Peyer's patch (tissue), 4 donors: Measurements from ENCODE around the gene SUGCT. TPM values are rescaled to one million over a fixed set of nuclear protein-coding genes. Genes with fewer than 3 reads are reported as not detected.
A peak's percentile ranks its signal among the peaks of the same experiment; 100 is the strongest.

Experiments used
- DNase-seq, 3 donors: peaks; one replicate each; pipeline ENCODE4 v3.0.0-alpha.2; 2017 to 2019
- H3K27ac ChIP-seq, 4 donors: fragments of 200-600 bp; sonication (generic); one replicate each; pipeline ENCODE4 v1.5.1; 2016 to 2019
- H3K27me3 ChIP-seq, 2 donors: fragments of 200-600 bp; sonication (generic); one replicate each; pipeline ENCODE4 v1.5.1; 2019
- H3K36me3 ChIP-seq, 3 donors: fragments of 200-600 bp; sonication (generic); one replicate each; pipeline ENCODE4 v1.5.1; 2016 to 2019
- H3K4me1 ChIP-seq, 4 donors: fragments of 200-600 bp; sonication (generic); one replicate each; pipeline ENCODE4 v1.5.1; 2016 to 2019
- H3K4me3 ChIP-seq, 4 donors: fragments of 200-600 bp; sonication (generic); 1 replicate in 3 of 4; 2 replicates in 1 of 4; pipeline ENCODE4 v1.5.1; 2016 to 2019; ENCODE audit warnings: mild to moderate bottlenecking in 1 of 4
- H3K9me3 ChIP-seq, 4 donors: fragments of 200-600 bp; sonication (generic); one replicate each; pipeline ENCODE4 v1.5.1; 2016 to 2019; ENCODE audit warnings: mild to moderate bottlenecking in 1 of 4
- CTCF ChIP-seq, 6 experiments: fragments of 450-650 bp in 4 of 6; fragments of 200-600 bp in 2 of 6; sonication (generic) in 1 of 6; IDR thresholded peaks; one replicate each; pipeline ENCODE4 v1.5.1; 2017 to 2019; ENCODE audit warnings: antibody characterized with exemption in 6 of 6, mild to moderate bottlenecking in 3 of 6, moderate library complexity in 1 of 6
- POLR2A ChIP-seq, 2 donors: fragments of 450-650 bp; IDR thresholded peaks; one replicate each; pipeline ENCODE4 v1.5.1; 2017; ENCODE audit warnings: antibody characterized with exemption in 2 of 2, mild to moderate bottlenecking in 2 of 2, moderate library complexity in 2 of 2
- total RNA-seq, 4 donors: library from RNA; depleted of rRNA; stranded (reverse); fragments of >200 nt; gene quantifications; one replicate each; pipeline ENCODE4 v1.1.0, GENCODE V29; 2016

Gene SUGCT
- total RNA-seq, 4 donors from 2014 or later: 6.4 to 8.9 (median 8.3) TPM; not detected in 1

GRCh38 chr7:40676221-40676620 is 541.4 kb downstream of the SUGCT start:
- H3K27me3 ChIP-seq: no peaks in the 10 kb centered on the region
- TF ChIP-seq POLR2A (IDR thresholded peaks at IDR 0.05): no peak
- TF ChIP-seq CTCF (IDR thresholded peaks at IDR 0.05): no peak
- DNase-seq: no peak
- H3K27ac ChIP-seq: no peak overlapping the region
- H3K4me1 ChIP-seq: no peaks in the 10 kb centered on the region
- H3K36me3 ChIP-seq: no peaks in the 10 kb centered on the region
- H3K4me3 ChIP-seq: no peak overlapping the region
- H3K9me3 ChIP-seq: no peaks in the 10 kb centered on the region

DNA sequence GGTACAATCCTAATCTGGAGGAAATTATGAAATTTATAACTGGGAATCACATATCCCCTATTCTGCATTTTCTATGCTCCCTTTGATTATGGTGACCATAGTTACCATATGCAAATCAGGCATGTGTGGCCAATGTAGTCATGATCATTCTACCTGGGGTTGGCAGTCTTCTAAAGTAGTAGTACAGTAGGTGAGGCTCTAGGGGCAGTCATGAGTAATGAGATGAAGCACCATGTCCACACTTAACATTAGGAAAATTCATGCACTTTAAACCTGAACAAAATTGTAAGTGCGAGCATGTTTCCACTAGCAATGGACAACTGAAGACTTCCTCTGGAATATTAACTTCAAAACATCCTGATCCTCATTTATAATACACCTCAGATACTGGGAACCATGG is 545.9 kb downstream of the SUGCT start:
- TF ChIP-seq POLR2A (IDR thresholded peaks at IDR 0.05): no peak
- TF ChIP-seq CTCF (IDR thresholded peaks at IDR 0.05): peak in 4 of 6 experiments; percentile 15 to 39 (median 38)
- Histone ChIP-seq H3K36me3 (no peaks in the 10 kb centered on the region), H3K4me1 (no peaks in the 10 kb centered on the region), H3K27ac (no peak overlapping the region), H3K9me3 (no peaks in the 10 kb centered on the region), H3K4me3 (no peak overlapping the region), H3K27me3 (no peaks in the 10 kb centered on the region)
- DNase-seq: no peak

DNA sequence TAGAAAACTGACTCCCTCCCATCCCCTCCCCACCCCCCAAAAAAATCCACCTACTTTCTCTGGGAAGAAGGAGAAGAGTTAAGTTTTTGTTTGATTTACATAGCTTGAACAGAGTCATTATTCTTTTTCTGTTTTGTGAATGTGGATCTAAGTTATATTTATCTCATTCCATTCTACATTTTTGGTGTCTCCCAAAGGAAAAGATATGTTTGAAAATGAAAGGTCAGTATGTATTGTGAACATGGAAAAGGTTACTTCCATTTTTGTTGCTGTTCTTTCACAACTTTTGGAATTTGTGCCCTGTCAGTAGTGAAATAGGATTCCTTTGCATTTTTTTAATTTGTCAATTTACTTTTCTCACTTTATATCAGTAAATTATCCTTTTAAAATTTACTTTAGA is 547.9 kb downstream of the SUGCT start:
- H3K4me3 ChIP-seq: no peak overlapping the region
- no peaks in the 10 kb centered on the region for H3K9me3 ChIP-seq
- TF ChIP-seq POLR2A (IDR thresholded peaks at IDR 0.05) (no peak), CTCF (IDR thresholded peaks at IDR 0.05) (no peak)
- no peaks in the 10 kb centered on the region for H3K36me3 ChIP-seq
- no peak overlapping the region for H3K27ac ChIP-seq
- H3K27me3 ChIP-seq: no peaks in the 10 kb centered on the region
- H3K4me1 ChIP-seq: no peaks in the 10 kb centered on the region
- no peak for DNase-seq

- H3K4me3 ChIP-seq: no peak overlapping the region
- no peaks in the 10 kb centered on the region for H3K36me3 ChIP-seq
- H3K27ac ChIP-seq: no peak overlapping the region
- H3K27me3 ChIP-seq: no peaks in the 10 kb centered on the region
- DNase-seq: no peak
- TF ChIP-seq CTCF (IDR thresholded peaks at IDR 0.05): no peak
- no peak for TF ChIP-seq POLR2A (IDR thresholded peaks at IDR 0.05)
- no peaks in the 10 kb centered on the region for H3K9me3 ChIP-seq
- H3K4me1 ChIP-seq: no peaks in the 10 kb centered on the region
Observed at GRCh38 chr7:40694026-40694809, 559.4 kb downstream of the SUGCT start.

- no peak overlapping the region for H3K27ac ChIP-seq
- no peaks in the 10 kb centered on the region for H3K4me1 ChIP-seq
Observed at GRCh38 chr7:40694991-40695390, 560.2 kb downstream of the SUGCT start.

More at GRCh38 chr7:40694991-40695390, 560.2 kb downstream of the SUGCT start:
- no peaks in the 10 kb centered on the region for H3K9me3 ChIP-seq
- DNase-seq: no peak
- H3K36me3 ChIP-seq: no peaks in the 10 kb centered on the region
- TF ChIP-seq POLR2A (IDR thresholded peaks at IDR 0.05) (no peak), CTCF (IDR thresholded peaks at IDR 0.05) (no peak)
- H3K4me3 ChIP-seq: no peak overlapping the region
- H3K27me3 ChIP-seq: no peaks in the 10 kb centered on the region
